OCI-M1 (cell line): ENCODE data around the gene ETS2.
"Not testable (repeated sequence)": the region's sequence is repeated elsewhere in the genome, so short reads cannot be mapped to it uniquely, and the experiment has no call there.

ENCODE experiments used
- DNase-seq: peaks from one replicate; lab custom pipeline; 2025; lab: John Stamatoyannopoulos, UW

Gene ETS2

DNA sequence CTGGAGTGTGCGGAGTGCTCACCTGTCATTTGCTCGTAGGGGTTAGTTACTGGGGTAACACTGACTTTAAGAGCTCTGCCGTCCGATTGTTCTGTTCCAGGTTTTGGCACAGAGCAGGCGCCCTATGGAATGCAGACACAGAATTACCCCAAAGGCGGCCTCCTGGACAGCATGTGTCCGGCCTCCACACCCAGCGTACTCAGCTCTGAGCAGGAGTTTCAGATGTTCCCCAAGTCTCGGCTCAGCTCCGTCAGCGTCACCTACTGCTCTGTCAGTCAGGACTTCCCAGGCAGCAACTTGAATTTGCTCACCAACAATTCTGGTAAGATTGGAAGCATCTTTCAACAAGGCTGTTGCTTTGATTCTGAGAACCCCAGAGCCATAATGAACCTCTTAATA is 12.6 kb downstream of the ETS2 start:
- no peak for DNase-seq

DNA sequence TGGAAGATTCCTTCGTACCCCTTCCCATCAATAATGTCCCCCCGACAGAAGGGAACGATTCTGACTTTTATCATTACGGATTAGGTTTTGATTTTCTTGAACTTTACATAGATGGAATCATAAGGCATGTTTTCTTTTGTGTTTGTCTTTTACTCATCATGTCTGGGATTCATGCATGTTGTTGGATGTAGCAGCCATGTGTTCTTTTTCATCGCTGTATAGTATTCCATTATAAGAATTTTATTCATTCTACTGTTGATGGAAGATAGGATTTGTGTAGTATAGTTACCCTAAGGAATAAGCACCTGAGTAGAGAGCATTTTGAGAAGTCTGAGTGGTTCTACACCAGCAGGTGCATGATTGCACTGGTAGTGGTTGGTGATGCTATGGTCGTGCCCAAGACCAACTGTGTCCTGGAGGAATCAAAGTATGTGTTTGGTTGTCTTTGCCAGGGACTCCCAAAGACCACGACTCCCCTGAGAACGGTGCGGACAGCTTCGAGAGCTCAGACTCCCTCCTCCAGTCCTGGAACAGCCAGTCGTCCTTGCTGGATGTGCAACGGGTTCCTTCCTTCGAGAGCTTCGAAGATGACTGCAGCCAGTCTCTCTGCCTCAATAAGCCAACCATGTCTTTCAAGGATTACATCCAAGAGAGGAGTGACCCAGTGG is 13.5 kb downstream of the ETS2 start:
- DNase-seq: no peak

DNA sequence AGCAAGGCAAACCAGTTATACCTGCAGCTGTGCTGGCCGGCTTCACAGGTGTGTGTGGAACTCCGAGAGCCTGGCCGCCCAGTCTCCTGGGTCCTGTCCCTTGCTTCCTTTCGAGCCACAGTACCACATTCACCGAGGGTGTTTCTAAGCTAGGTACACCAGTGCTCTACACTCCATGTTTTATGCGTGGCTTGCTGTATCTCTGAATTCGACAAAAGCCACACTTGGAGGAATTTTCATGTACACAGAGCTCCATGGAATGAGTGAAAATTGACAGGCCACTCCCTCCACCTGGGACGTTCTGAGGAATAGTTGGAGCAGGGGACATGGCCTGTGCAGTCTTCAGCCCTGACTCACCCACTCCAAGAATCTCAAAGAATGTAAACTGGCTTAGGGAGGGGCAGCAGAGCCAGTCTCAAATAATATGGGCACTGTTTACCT is 14.0 kb downstream of the ETS2 start:
- no peak for DNase-seq

DNA sequence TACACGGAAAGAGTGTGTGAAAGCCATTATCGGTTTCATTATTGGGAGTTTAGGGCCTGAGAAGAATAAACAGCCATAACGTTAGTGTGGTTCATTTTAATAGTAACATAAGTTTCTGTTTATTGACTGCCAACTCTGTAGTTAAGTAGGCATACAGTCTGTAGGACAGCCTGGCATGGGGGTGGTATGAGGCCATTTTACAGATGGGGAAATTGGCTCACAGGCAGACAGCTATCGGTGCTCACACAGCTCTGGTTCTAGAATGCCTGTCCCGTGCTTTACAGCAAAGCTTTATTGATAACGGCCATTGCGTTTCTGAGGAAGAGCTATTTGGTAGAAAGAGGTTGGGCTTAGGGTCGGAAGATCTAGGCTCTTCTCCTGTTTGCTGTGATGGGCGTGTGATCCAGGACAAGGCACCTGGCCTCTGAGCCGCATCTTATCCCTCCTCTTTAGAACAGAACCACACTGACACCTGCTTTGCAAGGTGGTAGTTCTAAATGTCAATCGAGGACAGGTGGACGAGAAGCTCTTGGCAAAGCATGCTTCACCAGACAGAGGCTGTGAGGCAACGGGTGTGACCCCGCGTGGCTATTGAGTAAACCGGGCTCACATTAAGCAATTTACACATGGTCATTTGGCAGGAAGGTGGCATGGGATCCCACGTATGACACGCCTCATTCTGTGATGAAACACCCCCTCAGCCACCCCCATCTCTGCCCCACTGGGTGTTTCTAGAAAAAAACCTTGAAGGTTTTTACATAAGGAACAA is 14.9 kb downstream of the ETS2 start:
- no peak for DNase-seq

DNA sequence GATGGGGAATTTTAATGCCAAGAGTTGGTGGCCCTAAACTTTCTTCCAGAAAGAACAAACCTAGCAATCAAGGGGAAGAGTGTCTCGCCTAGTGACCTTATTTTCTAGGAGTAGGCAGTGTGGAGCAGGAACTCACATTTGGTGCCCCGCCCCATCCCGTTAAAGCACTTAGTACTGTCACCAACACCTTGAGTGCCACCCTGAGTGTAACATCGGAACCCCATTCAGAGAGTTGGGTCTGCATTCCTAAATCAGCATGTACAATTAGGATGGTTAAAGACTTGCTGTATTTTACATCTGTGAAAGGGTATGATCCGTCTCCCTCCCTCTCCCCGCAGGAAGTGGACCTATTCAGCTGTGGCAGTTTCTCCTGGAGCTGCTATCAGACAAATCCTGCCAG is 15.5 kb downstream of the ETS2 start:
- DNase-seq: no peak

DNA sequence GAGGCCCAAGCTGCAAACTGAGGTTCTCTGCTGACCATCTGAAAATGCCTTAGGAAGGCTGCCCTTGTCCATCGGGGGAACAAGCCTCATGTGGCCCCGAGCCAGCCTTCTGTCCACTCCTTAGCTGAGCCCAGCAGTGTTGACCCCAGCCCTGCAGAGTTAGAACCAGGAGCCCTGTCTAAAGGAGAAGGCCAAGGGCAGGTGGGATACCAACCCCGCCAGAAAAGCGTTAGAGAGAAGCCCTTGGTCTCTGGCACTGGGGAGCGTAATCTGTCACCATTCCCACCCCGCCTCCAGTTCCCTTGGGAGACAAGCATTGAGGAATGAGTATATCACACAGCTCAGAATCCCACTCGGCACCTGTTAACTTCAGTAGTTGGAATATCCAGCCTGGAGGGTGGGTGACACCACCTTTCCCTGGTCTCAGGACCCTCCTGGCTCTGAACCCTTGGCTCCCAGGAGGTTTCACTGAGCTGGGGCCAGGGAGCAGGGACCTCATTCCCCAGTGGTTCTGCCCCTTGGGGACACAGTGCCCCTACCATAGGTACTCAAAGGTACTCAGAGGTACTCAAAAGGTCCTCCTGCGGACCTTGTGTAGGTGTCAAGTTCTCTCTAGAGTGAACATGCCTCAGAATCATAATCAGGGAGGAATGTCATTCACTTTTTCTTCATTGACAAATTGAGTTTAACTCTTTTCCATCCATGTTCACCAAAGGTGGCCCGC is 16.4 kb downstream of the ETS2 start:
- no peak for DNase-seq

DNA sequence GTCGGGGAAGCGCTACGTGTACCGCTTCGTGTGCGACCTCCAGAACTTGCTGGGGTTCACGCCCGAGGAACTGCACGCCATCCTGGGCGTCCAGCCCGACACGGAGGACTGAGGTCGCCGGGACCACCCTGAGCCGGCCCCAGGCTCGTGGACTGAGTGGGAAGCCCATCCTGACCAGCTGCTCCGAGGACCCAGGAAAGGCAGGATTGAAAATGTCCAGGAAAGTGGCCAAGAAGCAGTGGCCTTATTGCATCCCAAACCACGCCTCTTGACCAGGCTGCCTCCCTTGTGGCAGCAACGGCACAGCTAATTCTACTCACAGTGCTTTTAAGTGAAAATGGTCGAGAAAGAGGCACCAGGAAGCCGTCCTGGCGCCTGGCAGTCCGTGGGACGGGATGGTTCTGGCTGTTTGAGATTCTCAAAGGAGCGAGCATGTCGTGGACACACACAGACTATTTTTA is 17.1 kb downstream of the ETS2 start:
- DNase-seq: no peak

DNA sequence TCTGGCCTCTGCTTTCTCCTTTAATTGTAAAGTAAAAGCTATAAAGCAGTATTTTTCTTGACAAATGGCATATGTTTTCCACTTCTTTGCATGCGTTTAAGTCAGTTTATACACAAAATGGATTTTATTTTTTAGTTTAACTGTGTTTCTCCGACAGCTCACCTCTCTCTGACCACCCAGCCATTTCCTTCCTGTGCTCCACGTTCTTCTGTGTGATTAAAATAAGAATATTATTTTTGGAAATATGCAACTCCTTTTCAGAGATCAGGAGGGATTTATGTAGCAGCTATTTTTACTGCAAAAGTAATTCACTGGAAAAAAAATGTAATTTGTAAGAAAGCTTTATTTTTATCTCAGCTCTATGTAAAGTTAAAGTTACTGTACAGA is 18.0 kb downstream of the ETS2 start:
- no peak for DNase-seq

DNA sequence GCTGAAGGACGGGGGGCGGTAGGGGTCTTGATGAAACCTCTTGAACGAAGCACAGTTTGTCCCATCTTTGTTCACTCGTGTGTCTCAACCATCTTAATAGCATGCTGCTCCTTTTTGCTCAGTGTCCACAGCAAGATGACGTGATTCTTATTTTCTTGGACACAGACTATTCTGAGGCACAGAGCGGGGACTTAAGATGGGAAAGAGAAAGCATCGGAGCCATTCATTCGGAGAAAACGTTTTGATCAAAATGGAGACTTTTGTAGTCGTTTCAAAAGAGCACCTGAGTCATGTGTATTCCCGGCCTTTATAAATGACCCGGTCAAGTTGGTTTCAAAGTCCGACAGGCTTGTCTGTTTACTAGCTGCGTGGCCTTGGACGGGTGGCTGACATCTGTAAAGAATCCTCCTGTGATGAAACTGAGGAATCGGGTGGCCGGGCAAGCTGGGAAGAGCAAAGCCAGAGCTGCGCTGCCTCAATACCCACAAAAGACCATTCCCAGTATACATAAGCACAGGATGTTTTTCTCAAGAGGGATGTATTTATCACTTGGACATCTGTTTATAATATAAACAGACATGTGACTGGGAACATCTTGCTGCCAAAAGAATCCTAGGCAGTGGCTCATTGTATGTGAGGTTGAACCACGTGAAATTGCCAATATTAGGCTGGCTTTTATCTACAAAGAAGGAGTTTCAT is 18.5 kb downstream of the ETS2 start:
- DNase-seq: no peak

DNA sequence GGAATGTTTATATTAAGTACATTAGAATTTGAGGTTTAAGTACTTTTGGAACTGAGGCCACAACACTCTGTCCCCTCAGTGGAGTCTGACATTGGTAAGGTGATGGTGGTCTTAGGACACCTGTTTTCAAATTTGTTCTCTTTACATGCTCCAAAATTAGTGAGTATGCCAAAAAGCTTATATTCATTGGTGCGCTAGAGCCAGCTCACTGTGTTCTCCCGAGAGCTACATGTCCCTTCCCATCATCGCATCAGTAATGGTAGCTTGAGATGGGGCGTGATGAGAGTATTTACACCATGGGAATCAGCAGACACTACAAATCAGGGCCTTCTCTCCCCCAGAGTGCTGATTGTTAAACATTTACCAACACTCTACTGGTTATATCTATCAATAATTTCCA is 19.5 kb downstream of the ETS2 start:
- DNase-seq: no peak

DNA sequence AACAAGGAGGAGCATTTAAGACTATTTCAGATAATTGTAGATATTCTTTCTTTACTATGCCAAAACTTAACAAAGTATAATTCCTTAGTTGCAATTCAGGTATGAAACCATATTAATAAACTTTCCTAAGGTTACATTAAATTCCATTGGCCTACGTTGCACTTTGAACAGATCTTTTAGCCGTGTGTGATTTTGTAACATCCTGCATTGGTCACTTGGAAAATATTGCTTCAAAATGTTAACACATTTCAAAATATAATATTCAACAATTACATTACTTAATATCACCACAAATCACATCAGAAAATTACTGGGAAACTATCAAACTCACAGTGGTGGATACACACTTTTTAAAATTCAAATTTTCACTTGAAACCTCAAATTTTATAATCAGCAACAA is 20.2 kb downstream of the ETS2 start:
- DNase-seq: no peak

DNA sequence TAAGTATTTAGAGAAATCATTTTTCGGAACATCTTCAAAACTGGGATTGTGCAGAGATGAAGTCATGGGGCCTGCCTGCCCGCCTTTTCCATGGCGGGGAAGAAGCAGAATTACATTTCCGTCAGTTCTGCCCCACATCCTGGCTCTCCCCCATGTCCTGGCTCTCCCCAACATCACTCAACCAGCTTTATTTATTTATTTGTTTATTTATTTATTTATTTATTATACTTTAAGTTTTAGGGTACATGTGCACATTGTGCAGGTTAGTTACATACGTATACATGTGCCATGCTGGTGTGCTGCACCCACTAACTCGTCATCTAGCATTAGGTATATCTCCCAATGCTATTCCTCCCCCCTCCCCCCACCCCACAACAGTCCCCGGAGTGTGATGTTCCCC is 22.4 kb downstream of the ETS2 start:
- DNase-seq: not testable (repeated sequence)

DNA sequence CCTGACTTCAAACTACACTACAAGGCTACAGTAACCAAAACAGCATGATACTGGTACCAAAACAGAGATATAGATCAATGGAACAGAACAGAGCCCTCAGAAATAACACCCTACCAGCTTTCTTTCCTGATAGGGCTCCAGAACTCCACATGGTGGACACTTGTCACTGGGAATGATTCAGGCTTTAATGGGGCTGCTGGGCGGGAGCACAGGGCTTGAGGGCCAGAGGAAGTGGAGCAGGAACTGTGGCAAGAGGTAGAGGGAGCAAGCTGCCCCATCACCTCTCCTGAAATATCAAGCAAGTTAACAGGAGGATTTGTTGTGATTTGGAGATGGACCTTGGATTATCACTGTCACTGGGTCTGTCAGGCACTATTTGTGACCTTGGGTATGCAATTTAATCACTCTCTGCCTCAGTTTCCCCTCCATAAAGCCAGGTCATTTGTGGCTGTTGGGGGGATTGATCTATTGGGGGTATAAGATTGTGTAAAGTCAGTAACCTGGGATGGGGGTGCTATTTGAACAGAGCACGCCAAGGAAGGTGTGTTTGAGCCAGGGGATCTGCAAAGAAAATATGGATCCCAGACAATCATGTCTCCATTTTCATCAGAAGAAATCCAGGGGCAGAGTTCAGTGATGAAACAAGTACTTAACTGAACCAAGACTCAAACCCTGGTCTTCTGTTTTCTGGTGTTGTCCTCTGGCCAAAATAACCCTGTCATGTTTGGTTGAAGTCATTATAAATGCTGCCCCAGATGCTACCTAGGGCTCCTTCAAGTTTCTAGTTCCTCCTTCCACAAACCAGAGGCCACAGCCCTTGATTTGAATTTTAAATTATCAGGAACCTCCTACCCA is 25.2 kb downstream of the ETS2 start:
- no peak for DNase-seq

DNA sequence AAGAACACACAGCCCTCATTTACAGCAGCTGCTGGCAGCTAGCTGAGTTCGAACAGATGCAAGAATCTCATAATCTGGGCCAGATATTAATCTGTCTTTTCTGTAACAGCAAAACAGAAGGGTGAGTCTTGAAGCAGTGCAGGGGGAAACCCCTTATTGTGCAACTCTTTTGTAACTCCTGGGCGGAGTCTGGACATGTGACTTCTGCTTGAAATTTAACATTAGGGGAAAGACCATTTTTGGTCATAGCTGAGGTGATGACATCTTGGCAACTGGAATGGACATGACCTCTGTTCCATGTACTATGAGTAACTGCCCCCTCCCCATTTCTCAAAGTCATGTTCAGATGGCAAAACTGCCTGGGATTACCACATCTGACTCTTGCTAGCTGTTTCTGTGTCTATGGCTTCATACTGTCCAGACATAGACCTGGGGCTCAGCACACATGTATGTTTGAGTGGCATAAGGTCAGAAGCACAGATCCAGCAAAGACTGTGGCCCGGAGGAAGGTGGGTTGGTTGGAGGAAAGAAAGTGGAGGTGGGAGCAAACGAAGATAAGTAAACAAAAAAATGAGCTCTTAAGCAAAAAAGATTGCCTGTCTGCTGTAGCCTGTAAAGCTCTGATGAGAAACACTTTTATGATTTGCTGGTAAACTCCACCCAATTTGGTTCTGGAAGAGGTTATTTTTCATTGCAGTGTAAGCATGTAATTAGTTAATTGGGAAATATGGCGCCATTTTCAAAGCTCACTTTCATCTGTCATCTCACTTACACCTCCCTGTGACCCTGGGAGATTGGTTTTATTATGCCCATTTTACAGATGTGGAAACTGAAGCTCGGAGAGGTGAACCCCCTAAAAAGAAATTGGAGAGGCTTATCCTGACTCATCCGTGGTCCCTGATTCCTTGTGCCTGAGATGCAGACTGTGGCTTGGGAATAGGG is 26.1 kb downstream of the ETS2 start:
- peak; percentile 100 for DNase-seq

DNA sequence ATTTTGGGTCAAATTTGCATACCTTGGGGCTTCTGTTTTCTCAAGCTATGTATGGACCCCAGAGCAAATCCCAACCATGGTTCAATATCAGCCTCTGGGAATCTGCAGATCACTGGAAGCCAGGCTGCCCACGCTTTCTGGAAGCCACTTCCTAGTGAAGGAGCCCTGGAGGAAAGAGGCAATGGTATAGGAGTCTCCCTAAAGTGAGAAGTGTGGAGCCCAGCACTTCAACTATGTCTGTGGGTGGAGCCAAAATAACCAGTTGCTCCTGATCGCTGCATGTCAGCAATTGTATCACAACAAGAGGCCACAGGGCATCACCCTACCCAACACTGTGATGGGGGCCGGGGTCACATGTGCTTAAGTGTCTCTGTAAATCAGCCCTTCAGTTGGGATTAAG is 26.9 kb downstream of the ETS2 start:
- no peak for DNase-seq

DNA sequence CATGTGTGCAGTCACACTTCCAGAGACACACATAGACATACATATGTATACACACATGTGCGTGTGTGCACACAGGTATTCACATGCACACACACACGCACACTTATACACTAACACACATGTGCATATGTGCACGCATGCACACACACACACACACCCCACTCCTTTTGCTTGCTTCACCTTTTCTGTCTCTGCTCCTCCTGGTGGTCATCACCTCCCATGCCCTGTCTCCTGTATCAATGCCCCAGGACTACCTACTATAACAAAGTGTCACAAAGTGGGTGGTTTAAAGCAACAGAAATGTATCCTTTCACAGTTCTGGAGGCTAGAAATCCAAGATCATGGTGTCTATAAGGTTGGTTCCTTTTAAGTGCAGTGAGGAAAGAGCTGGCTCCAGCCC is 27.4 kb downstream of the ETS2 start:
- peak; percentile 49 for DNase-seq

DNA sequence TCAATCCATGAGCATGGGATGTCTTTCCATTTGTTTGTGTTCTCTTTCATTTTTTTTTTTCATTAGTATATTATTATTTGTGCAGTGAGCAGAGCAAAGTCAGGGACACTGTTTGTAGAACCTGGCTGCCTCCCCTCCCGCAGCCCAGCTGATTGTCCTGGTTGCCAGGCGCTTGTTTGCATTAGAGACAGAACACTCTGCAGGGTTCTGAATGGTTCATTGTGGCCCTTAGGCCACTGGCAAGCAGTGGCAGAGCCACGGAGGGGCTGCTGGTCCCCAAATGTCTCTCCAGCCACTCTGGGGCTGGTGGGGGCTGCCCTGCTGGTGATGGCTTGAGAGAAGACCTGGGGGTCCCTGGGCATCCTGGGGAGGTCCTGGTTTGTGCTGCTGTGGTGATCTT is 29.0 kb downstream of the ETS2 start:
- no peak for DNase-seq

DNA sequence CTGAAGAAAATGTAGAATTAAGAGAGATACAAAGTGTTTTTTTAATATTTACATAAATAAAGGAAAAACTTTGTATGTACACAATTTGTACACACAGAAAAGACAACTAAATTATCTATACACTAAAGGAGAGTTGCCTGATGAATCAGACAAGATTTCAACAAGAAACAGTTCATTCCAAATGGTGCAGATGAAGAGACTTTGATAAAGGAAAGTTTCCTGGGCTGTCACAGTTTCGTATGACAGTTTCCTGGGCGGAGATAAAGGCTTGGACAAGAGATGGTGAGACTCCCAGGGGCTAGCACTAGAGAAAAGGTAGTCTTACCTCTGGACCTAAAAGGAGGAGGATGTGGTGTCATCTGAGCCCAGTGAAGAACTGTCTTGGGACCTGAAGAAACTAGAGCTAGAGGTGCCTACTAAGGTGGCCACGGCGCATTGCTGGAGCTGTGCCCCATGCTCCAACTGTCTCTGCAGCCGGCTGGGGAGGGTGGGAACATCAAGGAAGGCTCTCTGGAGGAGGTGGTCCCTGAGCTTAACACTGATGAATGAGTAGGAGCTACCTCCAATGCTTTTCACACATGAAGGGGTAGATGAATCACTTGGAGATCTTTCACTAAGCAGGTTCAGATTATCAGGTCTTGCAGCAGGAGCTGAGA is 32.2 kb downstream of the ETS2 start:
- peak; percentile 43 for DNase-seq

DNA sequence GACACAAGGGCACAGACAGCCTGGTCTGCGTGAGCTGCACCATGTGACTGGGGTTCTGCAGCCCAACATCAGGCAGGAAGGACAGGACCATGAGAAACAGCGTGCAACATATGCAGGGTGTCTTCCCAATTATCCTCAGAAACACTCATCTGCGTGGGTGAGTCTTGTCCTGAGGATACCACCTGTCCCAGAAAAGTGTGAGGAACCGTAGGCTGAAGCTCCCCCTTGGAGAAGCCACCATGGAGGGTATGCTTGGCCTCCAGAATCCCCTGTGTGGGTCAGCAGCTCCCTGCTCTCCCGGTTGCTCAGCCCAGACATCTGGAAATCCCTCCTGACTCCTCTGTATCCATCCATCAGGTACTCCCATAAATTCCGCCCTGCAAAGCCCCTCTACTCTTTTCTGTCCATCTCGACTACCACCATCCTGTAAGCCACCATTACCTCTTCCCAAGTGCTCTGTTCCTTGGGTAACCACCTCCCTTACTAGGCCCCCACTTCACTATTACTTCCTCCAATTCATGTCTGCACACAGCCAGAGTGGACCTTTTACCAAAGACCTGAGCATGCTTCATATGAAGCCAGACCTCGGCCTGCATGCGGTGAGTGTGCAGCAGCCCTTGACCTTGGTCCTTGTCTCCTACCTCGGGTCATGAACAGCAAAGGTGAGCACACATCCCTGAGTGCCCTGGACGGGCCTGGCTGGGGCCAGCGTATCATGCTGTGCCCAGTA is 33.0 kb downstream of the ETS2 start:
- no peak for DNase-seq
